ENCODE results near the gene CLK3. TPM values are rescaled to one million over a fixed set of nuclear protein-coding genes. Genes with fewer than 3 reads are reported as not detected.

CLK3 gene
- total and polyA plus RNA-seq, 2 of the 13 experiments (the other 11 are each of a cell fraction or from before 2014, with no cell fraction given), result 41.5 to 82.0 TPM

DNA sequence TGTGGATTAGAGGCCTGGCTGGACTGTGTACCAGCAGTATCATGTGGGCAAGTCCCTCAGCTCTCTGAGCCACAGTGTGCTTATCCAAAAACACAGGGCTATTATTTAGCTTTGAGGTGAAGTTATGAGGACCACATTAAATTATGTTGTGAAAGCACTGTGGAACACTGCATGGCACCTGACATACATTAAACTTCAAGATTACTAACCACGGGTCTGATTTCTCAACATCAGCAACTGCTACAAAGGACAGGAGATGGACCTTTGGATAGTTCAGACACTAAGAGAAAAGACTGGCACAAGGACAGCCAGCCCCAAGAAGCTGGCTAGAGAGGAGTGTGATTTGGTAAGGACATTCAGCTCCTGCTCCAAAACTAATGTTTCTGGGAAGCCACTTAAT lies 21.3 kb downstream of the CLK3 start:
- POLR2A ChIA-PET, result interaction anchor here (1.2 to 1.5 kb wide), 2 partner anchors 131 to 134 kb away, joined by 3 to 4 read pairs; no protein-coding TSS in a partner anchor
- in situ Hi-C loops (cut with HindIII; ENCODE audit: extremely low pct_ligation_motif_present, low pct_unique_long_range_greater_than_20kb), result loop anchor here (5.0 to 10.0 kb wide), 2 partner anchors 130 to 318 kb away; partner anchors contain the start of gene RPP25
- no peak for FAIRE-seq
- TF ChIP-seq PAF1 (CRISPR knock-in tag; IDR thresholded peaks at IDR 0.05) (no peak), ZBTB21 (CRISPR knock-in tag; IDR thresholded peaks at IDR 0.05) (no peak), NCOR1 (IDR thresholded peaks at IDR 0.05; ENCODE audit: borderline replicate concordance, low read length) (no peak), NPAS2 (CRISPR knock-in tag; IDR thresholded peaks at IDR 0.05; ENCODE audit: borderline replicate concordance) (no peak), CCDC6 (CRISPR knock-in tag; IDR thresholded peaks at IDR 0.05) (no peak), ZNF124 (CRISPR knock-in tag; IDR thresholded peaks at IDR 0.05) (no peak), NFYC (CRISPR knock-in tag; IDR thresholded peaks at IDR 0.05) (no peak), NR2F6 (IDR thresholded peaks at IDR 0.05) (no peak), NR2F6 (CRISPR knock-in tag; IDR thresholded peaks at IDR 0.05) (no peak), ZNF205 (CRISPR knock-in tag; IDR thresholded peaks at IDR 0.05) (no peak)
- TF ChIP-seq, protein P1, sequence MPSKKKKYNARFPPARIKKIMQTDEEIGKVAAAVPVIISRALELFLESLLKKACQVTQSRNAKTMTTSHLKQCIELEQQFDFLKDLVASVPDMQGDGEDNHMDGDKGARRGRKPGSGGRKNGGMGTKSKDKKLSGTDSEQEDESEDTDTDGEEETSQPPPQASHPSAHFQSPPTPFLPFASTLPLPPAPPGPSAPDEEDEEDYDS (CRISPR knock-in tag; IDR thresholded peaks at IDR 0.05), result no peak
- TF ChIP-seq, protein P2, sequence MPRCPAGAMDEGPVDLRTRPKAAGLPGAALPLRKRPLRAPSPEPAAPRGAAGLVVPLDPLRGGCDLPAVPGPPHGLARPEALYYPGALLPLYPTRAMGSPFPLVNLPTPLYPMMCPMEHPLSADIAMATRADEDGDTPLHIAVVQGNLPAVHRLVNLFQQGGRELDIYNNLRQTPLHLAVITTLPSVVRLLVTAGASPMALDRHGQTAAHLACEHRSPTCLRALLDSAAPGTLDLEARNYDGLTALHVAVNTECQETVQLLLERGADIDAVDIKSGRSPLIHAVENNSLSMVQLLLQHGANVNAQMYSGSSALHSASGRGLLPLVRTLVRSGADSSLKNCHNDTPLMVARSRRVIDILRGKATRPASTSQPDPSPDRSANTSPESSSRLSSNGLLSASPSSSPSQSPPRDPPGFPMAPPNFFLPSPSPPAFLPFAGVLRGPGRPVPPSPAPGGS (CRISPR knock-in tag; IDR thresholded peaks at IDR 0.05), result no peak
- TF ChIP-seq, protein P3, sequence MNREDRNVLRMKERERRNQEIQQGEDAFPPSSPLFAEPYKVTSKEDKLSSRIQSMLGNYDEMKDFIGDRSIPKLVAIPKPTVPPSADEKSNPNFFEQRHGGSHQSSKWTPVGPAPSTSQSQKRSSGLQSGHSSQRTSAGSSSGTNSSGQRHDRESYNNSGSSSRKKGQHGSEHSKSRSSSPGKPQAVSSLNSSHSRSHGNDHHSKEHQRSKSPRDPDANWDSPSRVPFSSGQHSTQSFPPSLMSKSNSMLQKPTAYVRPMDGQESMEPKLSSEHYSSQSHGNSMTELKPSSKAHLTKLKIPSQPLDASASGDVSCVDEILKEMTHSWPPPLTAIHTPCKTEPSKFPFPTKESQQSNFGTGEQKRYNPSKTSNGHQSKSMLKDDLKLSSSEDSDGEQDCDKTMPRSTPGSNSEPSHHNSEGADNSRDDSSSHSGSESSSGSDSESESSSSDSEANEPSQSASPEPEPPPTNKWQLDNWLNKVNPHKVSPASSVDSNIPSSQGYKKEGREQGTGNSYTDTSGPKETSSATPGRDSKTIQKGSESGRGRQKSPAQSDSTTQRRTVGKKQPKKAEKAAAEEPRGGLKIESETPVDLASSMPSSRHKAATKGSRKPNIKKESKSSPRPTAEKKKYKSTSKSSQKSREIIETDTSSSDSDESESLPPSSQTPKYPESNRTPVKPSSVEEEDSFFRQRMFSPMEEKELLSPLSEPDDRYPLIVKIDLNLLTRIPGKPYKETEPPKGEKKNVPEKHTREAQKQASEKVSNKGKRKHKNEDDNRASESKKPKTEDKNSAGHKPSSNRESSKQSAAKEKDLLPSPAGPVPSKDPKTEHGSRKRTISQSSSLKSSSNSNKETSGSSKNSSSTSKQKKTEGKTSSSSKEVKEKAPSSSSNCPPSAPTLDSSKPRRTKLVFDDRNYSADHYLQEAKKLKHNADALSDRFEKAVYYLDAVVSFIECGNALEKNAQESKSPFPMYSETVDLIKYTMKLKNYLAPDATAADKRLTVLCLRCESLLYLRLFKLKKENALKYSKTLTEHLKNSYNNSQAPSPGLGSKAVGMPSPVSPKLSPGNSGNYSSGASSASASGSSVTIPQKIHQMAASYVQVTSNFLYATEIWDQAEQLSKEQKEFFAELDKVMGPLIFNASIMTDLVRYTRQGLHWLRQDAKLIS (CRISPR knock-in tag; IDR thresholded peaks at IDR 0.05), result no peak
- TF ChIP-seq, protein P4, sequence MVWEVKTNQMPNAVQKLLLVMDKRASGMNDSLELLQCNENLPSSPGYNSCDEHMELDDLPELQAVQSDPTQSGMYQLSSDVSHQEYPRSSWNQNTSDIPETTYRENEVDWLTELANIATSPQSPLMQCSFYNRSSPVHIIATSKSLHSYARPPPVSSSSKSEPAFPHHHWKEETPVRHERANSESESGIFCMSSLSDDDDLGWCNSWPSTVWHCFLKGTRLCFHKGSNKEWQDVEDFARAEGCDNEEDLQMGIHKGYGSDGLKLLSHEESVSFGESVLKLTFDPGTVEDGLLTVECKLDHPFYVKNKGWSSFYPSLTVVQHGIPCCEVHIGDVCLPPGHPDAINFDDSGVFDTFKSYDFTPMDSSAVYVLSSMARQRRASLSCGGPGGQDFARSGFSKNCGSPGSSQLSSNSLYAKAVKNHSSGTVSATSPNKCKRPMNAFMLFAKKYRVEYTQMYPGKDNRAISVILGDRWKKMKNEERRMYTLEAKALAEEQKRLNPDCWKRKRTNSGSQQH (CRISPR knock-in tag; IDR thresholded peaks at IDR 0.05; ENCODE audit: low read depth), result no peak
- TF ChIP-seq, protein P5, sequence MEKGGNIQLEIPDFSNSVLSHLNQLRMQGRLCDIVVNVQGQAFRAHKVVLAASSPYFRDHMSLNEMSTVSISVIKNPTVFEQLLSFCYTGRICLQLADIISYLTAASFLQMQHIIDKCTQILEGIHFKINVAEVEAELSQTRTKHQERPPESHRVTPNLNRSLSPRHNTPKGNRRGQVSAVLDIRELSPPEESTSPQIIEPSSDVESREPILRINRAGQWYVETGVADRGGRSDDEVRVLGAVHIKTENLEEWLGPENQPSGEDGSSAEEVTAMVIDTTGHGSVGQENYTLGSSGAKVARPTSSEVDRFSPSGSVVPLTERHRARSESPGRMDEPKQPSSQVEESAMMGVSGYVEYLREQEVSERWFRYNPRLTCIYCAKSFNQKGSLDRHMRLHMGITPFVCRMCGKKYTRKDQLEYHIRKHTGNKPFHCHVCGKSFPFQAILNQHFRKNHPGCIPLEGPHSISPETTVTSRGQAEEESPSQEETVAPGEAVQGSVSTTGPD (CRISPR knock-in tag; IDR thresholded peaks at IDR 0.05), result no peak
- TF ChIP-seq, protein P6, sequence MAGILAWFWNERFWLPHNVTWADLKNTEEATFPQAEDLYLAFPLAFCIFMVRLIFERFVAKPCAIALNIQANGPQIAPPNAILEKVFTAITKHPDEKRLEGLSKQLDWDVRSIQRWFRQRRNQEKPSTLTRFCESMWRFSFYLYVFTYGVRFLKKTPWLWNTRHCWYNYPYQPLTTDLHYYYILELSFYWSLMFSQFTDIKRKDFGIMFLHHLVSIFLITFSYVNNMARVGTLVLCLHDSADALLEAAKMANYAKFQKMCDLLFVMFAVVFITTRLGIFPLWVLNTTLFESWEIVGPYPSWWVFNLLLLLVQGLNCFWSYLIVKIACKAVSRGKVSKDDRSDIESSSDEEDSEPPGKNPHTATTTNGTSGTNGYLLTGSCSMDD (CRISPR knock-in tag; IDR thresholded peaks at IDR 0.05), result no peak

More for the DNA sequence above, 21.3 kb downstream of the CLK3 start:
- Histone ChIP-seq H3K4me1 (ENCODE audit: insufficient read depth, low read length) (peaks cover 3% of the 10 kb centered on the region), H3K79me2 (ENCODE audit: insufficient read depth, low read length) (no peaks in the 10 kb centered on the region), H3K9me3 (ENCODE audit: low read length) (no peaks in the 10 kb centered on the region), H3K36me3 (replicated peaks in 1 of 2; ENCODE audit: control insufficient read depth in 1 of 2, insufficient read depth in 2 of 2, low read length in 2 of 2) (peaks cover 45 to 94% of the 10 kb centered on the region in 2 experiments), H2AFZ (ENCODE audit: low read length) (no peak overlapping the region), H3K9ac (ENCODE audit: insufficient read depth, low read depth, low read length) (no peak overlapping the region), H3K4me2 (ENCODE audit: low read depth, low read length) (no peak overlapping the region), H3K27me3 (ENCODE audit: control insufficient read depth in 1 of 2, insufficient read depth in 2 of 2, low read length in 2 of 2) (no peaks in the 10 kb centered on the region), H3K27ac (ENCODE audit: extremely low read length, insufficient read depth, low read length) (no peak overlapping the region), H3K4me3 (replicated peaks in 1 of 3; ENCODE audit: insufficient read depth in 1 of 3, low read depth in 2 of 3, low read length in 3 of 3) (no peak overlapping the region), H4K20me1 (ENCODE audit: insufficient read depth, low read length) (peaks cover 8% of the 10 kb centered on the region)
- ATAC-seq (no peak), DNase-seq (ENCODE audit: low spot score) (no peak)
- intact Hi-C loops (cut with micrococcal nuclease; ENCODE audit: unreplicated experiment), result no loop called here
- WGBS (ENCODE audit: low lambda C conversion rate), result 50% methylated on average over 1 of the region's 1 CpG
- no TSS peak for BruUV-seq (replicated peaks)
- CTCF ChIA-PET (ENCODE audit: low intra/inter-chr PET ratio, low total read pairs), result no interaction called here
